HAP-1 (cell line): ENCODE measurements around the gene AMBRA1.
"Not testable (repeated sequence)": the region's sequence is repeated elsewhere in the genome, so short reads cannot be mapped to it uniquely, and the experiment has no call there.

Experiments
- DNase-seq, 2 experiments: peaks; one replicate each; pipeline ENCODE4 v3.0.0-alpha.2; 2016 to 2020; ENCODE audit warnings: low spot score in 2 of 2
- H3K27me3 ChIP-seq: fragments of 250-450 bp; sonication (Bioruptor Pico); 2 replicates; pipeline ENCODE4 v1.5.1; 2020; ENCODE audit warnings: low read depth, mild to moderate bottlenecking, moderate library complexity
- H3K36me3 ChIP-seq: fragments of 250-450 bp; sonication (Bioruptor Pico); replicated peaks from 2 replicates; pipeline ENCODE4 v1.5.1; 2020; ENCODE audit warnings: mild to moderate bottlenecking
- H3K4me1 ChIP-seq: fragments of 250-450 bp; sonication (Bioruptor Pico); 2 replicates; pipeline ENCODE4 v1.5.1; 2020; ENCODE audit warnings: mild to moderate bottlenecking
- H3K4me3 ChIP-seq: fragments of 250-450 bp; sonication (Bioruptor Pico); 2 replicates; pipeline ENCODE4 v1.5.1; 2020; ENCODE audit warnings: mild to moderate bottlenecking, moderate library complexity
- H3K9me3 ChIP-seq: fragments of 250-450 bp; sonication (Bioruptor Pico); 2 replicates; pipeline ENCODE4 v1.5.1; 2020; ENCODE audit warnings: mild to moderate bottlenecking, moderate library complexity
- in situ Hi-C: fragments of 300-500 bp; cut with MboI; formaldehyde crosslinking; loops from 3 replicates; pipeline ENCODE4 v1.14.3; 2020; ENCODE audit warnings: low sequenced_read_pairs, inconsistent platforms, mixed read lengths

AMBRA1 gene

GRCh38 chr11:46526216-46527215 is 67.3 kb downstream of the AMBRA1 start:
- Histone ChIP-seq H3K36me3 (no peaks in the 10 kb centered on the region), H3K27me3 (no peaks in the 10 kb centered on the region), H3K4me1 (no peaks in the 10 kb centered on the region), H3K4me3 (no peak overlapping the region), H3K9me3 (no peaks in the 10 kb centered on the region)
- in situ Hi-C loops = no loop called here
- no peak for DNase-seq

- Histone ChIP-seq H3K27me3 (no peaks in the 10 kb centered on the region), H3K4me1 (no peaks in the 10 kb centered on the region), H3K9me3 (no peaks in the 10 kb centered on the region), H3K4me3 (no peak overlapping the region), H3K36me3 (no peaks in the 10 kb centered on the region)
- no peak for DNase-seq
- in situ Hi-C loops = no loop called here
Observed at GRCh38 chr11:46524201-46524770, 69.5 kb downstream of the AMBRA1 start.

GRCh38 chr11:46523290-46523689 is 70.5 kb downstream of the AMBRA1 start:
- H3K27me3 ChIP-seq = no peaks in the 10 kb centered on the region
- DNase-seq = no peak

GRCh38 chr11:46522682-46523281 is 71.0 kb downstream of the AMBRA1 start:
- Histone ChIP-seq H3K9me3 (no peaks in the 10 kb centered on the region), H3K4me3 (no peak overlapping the region), H3K27me3 (no peaks in the 10 kb centered on the region), H3K4me1 (no peaks in the 10 kb centered on the region), H3K36me3 (no peaks in the 10 kb centered on the region)
- in situ Hi-C loops = no loop called here
- DNase-seq = no peak

More at GRCh38 chr11:46523290-46523689, 70.5 kb downstream of the AMBRA1 start:
- no peak overlapping the region for H3K4me3 ChIP-seq
- no peaks in the 10 kb centered on the region for H3K9me3 ChIP-seq
- no peaks in the 10 kb centered on the region for H3K4me1 ChIP-seq
- no peaks in the 10 kb centered on the region for H3K36me3 ChIP-seq
- in situ Hi-C loops = no loop called here

DNA sequence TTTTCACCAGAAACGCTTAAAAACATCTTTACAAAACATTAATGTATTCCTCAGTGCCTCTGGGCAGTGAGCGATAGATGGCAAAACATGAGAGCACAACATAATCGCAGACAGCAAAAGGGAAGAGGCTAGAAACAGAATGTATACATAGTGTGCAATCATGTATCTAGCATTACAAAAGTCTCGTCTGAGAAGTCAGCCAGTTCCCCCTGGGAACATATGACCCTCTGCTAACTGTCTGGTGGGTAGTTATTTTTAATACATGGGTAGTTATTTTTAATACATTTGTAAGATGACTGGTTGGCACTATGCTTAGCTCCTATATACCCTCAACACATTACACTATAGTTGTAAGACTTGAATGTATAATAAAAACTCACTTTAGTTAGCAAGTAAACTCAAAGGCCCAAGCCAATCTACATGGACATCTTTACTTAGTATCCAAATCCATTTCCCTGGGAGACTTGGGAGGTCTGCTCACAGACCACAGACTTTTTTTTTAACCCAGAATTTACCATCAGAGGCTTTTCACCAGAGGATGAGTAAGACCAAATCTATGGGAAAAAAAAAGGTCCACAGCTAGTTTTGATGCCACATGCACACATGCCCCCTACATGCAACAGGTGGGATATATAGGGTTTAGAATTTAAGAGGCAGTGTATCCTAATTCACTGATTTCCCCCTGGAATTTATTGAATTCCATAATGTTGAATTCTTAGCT is 71.7 kb downstream of the AMBRA1 start:
- no peak for DNase-seq
- Histone ChIP-seq H3K27me3 (no peaks in the 10 kb centered on the region), H3K9me3 (no peaks in the 10 kb centered on the region), H3K36me3 (no peaks in the 10 kb centered on the region), H3K4me1 (no peaks in the 10 kb centered on the region), H3K4me3 (no peak overlapping the region)
- in situ Hi-C loops = no loop called here

DNA sequence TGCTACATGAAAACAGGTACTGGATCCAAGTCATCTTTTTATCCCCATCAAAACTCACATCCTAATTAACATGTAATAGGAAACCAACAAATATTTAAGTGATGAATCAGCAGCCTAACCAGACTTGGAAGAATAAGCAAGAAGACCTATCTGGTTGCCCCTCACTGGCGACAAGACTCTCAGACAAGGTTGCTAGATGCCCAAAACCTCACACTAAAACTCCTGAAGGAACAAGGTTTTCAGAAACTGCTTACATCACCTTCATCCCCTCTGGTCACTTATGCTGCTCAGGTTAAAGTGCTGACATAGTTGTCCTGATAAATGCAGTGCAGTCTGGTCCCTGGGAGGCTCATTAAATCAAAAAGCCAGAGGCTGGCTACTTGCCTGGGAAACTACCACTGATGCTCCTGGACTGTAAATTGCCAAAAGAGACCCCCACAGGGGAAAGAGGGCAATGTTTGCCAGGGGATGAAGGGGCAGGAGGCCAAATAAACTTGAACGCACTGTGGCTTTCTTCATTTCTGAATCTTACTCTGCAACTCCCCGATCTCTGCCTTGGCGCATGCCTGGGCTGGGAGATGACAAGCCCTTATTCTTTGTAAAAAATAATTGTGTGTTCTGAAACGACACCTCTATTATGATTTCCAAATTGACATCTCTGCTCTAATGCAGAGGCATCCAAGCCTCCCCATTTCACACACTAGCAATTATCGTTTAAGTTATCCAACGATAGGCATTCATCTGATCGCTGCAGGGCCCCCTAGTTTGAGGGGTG is 72.7 kb downstream of the AMBRA1 start:
- Histone ChIP-seq H3K9me3 (no peaks in the 10 kb centered on the region), H3K27me3 (no peaks in the 10 kb centered on the region), H3K4me1 (no peaks in the 10 kb centered on the region), H3K4me3 (no peak overlapping the region), H3K36me3 (no peaks in the 10 kb centered on the region)
- in situ Hi-C loops = no loop called here
- DNase-seq = no peak

- no peak overlapping the region for H3K4me3 ChIP-seq
- no peak for DNase-seq
- H3K36me3 ChIP-seq = no peaks in the 10 kb centered on the region
- in situ Hi-C loops = no loop called here
- no peaks in the 10 kb centered on the region for H3K4me1 ChIP-seq
- no peaks in the 10 kb centered on the region for H3K27me3 ChIP-seq
- H3K9me3 ChIP-seq = no peaks in the 10 kb centered on the region
Observed at GRCh38 chr11:46519351-46519750, 74.5 kb downstream of the AMBRA1 start.

GRCh38 chr11:46518928-46519327 is 74.9 kb downstream of the AMBRA1 start:
- DNase-seq, H3K27me3 ChIP-seq, H3K36me3 ChIP-seq, H3K4me3 ChIP-seq, in situ Hi-C loops, H3K4me1 ChIP-seq, H3K9me3 ChIP-seq: not testable (repeated sequence)

DNA sequence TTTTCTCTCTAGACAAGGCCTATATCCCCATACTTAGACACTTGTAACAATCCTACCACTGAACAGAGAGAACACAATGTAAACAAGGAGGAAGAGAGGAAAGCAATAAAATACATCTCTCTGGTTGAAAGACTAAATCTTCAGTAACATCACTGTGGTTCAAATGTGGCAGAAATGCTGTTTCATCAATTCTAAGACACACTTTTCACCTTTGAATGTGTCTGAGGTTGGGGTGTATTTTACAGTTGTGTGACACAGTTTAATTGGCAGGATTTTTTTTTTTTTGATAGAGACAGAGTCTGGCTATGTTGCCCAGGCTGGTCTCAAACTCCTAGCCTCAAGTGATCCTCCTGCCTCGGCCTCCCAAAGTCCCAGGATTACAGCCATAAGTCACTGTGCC is 79.5 kb downstream of the AMBRA1 start:
- in situ Hi-C loops = no loop called here
- Histone ChIP-seq H3K4me3 (no peak overlapping the region), H3K4me1 (no peaks in the 10 kb centered on the region), H3K36me3 (no peaks in the 10 kb centered on the region), H3K9me3 (no peaks in the 10 kb centered on the region), H3K27me3 (no peaks in the 10 kb centered on the region)
- DNase-seq = no peak

DNA sequence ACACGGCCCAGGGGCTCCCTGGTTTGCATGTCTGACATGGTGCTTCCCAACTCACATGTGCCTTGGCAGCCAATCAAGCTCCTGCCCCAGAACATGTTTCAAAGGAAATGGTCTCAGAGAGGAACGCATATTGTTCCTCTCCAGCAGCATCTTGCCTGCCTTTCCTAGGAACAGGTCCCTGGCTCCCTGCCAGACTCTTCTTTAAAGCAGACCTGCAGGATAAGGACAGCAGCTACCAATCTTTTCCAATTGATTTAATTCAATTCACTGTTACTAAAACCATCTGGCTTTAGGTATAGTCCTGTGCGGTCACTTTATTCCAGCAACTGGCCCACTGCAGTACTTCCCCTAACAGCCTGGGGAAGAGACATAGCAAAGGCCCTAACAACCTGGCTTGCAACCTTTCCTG is 79.9 kb downstream of the AMBRA1 start:
- no peaks in the 10 kb centered on the region for H3K9me3 ChIP-seq
- no peak for DNase-seq
- H3K4me3 ChIP-seq = no peak overlapping the region
- in situ Hi-C loops = no loop called here
- H3K36me3 ChIP-seq = no peaks in the 10 kb centered on the region
- H3K27me3 ChIP-seq = no peaks in the 10 kb centered on the region
- H3K4me1 ChIP-seq = no peaks in the 10 kb centered on the region

DNA sequence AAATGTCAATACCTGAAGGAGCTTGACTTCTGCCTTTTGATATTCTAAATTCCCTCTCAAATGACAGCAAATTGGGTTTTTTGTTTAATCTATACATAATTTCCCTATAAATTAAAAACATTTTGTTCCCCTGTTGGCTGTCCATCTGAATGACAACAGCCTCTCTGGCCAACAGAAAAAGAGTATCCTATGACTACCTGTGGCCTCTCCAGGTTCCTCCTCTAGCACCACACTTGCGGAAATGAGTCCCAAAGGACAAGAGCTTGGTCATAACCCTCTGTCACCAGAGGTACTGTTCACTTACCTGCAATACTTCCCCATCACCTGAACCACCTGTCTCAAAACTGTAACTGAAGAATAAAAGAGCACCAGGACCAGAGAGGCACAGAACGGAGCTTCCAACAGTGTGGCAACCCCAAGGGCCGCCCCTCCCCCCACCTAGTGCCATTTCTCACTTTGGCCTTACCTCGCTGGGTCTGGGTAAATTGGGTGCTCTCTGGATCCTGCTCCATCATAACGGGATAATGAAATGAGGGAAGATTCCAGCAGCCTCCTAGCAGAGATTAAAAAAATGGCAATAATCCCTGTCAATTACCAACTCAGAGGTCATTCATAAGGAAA is 81.5 kb downstream of the AMBRA1 start:
- DNase-seq = no peak
- H3K4me1 ChIP-seq = no peaks in the 10 kb centered on the region
- H3K9me3 ChIP-seq = no peaks in the 10 kb centered on the region
- H3K36me3 ChIP-seq = no peaks in the 10 kb centered on the region
- in situ Hi-C loops = no loop called here
- no peak overlapping the region for H3K4me3 ChIP-seq
- H3K27me3 ChIP-seq = no peaks in the 10 kb centered on the region

DNA sequence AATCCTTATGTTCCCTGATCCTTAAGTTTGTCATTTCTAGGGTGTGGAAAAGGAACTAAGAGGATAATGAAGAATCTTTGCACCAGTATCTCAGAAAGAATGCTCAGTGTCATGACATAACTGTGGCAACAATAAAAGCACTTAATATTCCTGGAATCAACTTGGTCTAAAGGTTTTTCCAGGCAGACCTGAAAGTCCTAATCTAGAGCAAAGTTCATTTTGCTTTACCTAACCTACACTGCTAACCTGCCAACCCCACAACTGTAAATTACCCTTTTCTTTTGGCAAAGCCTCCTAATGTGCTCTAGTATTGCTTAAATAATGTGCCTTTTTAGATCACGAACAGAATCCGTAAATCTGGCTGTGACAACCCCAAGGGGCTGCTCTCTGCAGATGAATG is 82.5 kb downstream of the AMBRA1 start:
- H3K36me3 ChIP-seq = no peaks in the 10 kb centered on the region
- H3K9me3 ChIP-seq = no peaks in the 10 kb centered on the region
- H3K27me3 ChIP-seq = no peaks in the 10 kb centered on the region
- DNase-seq = no peak
- in situ Hi-C loops = no loop called here
- H3K4me3 ChIP-seq = no peak overlapping the region
- no peaks in the 10 kb centered on the region for H3K4me1 ChIP-seq

DNA sequence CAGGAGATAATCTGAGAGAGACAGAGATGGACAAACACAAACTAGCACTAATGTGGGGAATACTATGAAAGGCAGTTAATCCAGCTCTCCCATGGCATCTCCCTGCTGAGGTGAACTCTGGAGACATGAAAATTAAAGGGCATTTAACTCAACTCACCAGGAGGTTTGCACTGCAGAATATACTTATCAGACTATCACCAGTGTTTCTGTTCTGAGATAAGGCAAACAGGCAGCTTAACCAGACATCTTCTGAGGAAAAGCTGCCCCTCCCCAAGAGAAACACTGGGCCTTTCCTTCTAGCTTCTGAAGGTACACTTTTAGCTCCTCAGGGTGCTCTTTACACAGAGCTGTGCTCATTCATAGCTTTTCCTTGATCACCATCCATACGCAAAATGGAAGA is 85.5 kb downstream of the AMBRA1 start:
- Histone ChIP-seq H3K4me3 (no peak overlapping the region), H3K36me3 (no peaks in the 10 kb centered on the region), H3K4me1 (no peaks in the 10 kb centered on the region), H3K9me3 (no peaks in the 10 kb centered on the region), H3K27me3 (no peaks in the 10 kb centered on the region)
- in situ Hi-C loops = no loop called here
- no peak for DNase-seq
